Suppressor macrophage treated with lipopolysaccharide for 4 hours (primary cell): ENCODE results near the gene RNF31.

Source experiments
- DNase-seq: peaks from one replicate; pipeline ENCODE4 v3.0.0-alpha.2; 2020

The RNF31 gene

GRCh38 chr14:24160850-24161804, 13.8 kb downstream of the RNF31 start, which contains the start of gene IRF9:
Gene IRF9 (plus strand): TSS chr14:24161265. CDS start chr14:24162145, 880 bp downstream.
- DNase-seq: peak; percentile 97

- no peak for DNase-seq
These were observed 14.8 kb downstream of the RNF31 start for GRCh38 chr14:24162093-24162492.

DNA sequence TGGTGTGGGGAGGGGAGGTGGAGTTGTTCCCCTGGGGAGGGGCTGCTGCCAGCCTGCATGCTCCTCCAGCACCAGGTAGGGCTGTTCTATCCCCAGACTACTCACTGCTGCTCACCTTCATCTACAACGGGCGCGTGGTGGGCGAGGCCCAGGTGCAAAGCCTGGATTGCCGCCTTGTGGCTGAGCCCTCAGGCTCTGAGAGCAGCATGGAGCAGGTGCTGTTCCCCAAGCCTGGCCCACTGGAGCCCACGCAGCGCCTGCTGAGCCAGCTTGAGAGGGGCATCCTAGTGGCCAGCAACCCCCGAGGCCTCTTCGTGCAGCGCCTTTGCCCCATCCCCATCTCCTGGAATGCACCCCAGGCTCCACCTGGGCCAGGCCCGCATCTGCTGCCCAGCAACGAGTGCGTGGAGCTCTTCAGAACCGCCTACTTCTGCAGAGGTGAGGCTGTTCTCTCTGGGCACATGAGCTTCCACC, 17.3 kb downstream of the RNF31 start:
- no peak for DNase-seq

DNA sequence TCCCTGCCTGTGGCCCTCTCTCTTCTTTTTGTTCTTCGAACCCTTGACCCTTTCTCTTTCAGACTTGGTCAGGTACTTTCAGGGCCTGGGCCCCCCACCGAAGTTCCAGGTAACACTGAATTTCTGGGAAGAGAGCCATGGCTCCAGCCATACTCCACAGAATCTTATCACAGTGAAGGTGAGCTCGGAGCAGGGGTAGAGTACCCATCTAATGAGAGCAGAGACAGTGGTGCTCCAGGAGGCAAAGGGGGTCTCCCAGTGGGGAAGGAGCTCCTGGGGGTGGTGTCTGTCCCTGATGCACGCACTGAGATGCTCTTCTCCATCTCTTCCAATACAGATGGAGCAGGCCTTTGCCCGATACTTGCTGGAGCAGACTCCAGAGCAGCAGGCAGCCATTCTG, 18.5 kb downstream of the RNF31 start:
- no peak for DNase-seq

DNA sequence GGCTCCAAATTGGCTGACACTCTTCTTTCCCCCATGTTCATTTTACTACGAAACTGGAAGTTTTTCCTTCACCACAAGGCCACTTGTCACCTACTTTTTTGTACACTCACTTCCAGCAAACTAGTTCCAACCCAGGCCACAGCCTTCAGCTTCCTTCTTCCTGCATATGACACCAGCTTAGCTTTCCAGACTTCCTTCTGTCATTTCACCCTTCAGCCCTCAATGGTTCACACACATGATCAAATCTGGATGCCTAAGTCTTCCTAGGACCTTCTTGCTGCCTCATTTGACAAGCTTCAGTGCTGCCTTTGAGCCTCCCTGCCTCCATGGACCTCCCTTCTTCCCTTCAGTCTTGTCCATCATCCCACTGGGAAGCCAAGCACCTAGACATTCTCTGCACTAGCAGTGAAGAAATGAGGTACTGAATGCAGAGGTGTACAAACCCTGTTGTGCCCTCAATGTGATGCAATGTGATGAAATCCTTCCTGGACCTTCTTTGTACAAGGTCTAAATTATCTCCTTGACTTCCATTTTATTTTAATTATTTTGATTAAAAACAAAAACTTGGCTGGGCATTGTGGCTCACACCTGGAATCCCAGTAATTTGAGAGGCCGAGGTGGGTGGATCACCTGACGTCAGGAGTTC, 20.3 kb downstream of the RNF31 start:
- DNase-seq: peak; percentile 59

- DNase-seq: no peak
These were observed 24.3 kb downstream of the RNF31 start, which contains the start of gene REC8 for GRCh38 chr14:24171422-24172260. Gene REC8 (plus strand): TSS chr14:24172080. CDS start chr14:24172553, 473 bp downstream.

DNA sequence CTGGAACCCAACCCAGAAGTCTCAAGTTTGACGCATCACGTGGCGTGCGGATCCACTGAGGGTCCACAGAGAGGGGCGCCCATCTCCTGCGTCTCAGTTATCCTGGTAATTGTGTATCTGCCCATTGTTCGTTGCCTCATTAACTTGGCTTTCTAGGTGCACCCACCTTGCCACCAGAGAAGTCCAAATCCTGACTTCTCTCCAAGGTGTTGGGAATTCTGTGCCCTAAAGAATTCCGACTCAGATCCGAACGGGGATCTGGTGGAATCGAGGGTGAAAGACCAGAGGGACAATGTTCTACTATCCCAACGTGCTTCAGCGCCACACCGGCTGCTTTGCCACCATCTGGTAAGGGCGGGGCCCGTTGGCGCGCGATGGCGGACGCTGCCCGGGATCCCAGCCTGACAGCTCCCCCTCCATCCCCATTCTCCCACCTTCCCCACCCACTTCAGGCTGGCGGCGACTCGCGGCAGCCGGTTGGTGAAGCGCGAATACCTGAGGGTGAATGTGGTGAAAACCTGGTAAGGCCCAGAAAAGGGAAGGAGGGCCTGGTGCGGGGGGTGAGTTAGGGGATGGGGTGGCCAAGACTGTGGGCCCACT, 25.1 kb downstream of the RNF31 start:
- no peak for DNase-seq

- DNase-seq: no peak
These were observed 25.6 kb downstream of the RNF31 start for GRCh38 chr14:24172871-24173281.

DNA sequence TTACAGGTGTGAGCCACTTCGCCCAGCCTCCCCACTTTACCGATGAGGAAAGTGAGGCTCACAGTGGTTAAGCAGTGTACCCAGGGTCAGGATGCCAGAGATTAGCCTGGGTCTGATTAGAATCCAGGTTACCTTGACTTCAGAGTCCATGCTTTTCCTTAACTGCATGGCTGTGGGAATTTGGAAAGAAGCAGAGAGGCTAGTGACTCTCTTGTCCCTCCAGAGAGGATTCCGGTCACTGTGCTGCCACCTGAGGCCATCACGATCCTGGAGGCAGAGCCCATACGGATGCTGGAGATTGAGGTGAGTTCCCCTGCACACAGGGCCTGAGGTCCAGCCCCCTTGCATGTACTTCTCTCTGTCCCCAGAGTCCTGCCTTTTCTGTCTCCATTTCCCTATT, 29.3 kb downstream of the RNF31 start:
- no peak for DNase-seq

- no peak for DNase-seq
These were observed 29.9 kb downstream of the RNF31 start for GRCh38 chr14:24177041-24177825.

GRCh38 chr14:24177891-24178290, 30.6 kb downstream of the RNF31 start:
- no peak for DNase-seq

DNA sequence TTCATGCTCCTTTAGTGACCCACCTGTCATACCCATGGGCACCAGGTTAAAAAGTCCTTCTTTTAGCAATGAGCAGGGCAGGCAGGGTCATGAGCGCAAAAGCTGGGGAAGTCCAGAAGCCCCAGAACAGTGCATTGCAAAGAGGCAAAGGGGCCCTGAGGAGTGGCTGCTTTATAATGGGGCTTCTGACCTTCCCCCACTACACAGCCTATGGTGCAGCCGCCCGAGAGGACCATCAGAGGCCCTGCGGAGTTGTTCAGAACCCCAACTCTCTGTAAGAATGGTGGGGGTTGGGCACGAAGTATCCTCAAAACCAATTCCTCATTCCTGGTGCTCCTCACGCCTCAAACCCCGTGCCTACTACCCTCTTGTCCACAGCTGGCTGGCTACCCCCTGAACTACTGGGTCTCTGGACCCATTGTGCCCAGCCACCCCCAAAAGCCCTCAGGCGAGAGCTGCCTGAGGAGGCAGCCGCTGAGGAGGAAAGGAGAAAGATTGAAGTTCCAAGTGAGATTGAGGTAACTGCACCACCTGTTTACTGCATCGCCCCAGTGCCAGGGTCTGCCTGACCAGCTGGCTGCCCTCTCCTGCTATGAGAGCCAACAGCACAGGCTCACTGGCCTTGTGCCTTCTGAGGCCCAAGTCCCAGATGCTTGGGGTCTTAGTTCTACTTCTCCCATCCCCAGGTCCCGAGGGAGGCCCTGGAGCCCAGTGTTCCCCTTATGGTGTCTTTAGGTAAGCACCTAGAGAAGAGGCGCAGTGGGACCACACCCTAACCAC, 31.3 kb downstream of the RNF31 start:
- DNase-seq: no peak

DNA sequence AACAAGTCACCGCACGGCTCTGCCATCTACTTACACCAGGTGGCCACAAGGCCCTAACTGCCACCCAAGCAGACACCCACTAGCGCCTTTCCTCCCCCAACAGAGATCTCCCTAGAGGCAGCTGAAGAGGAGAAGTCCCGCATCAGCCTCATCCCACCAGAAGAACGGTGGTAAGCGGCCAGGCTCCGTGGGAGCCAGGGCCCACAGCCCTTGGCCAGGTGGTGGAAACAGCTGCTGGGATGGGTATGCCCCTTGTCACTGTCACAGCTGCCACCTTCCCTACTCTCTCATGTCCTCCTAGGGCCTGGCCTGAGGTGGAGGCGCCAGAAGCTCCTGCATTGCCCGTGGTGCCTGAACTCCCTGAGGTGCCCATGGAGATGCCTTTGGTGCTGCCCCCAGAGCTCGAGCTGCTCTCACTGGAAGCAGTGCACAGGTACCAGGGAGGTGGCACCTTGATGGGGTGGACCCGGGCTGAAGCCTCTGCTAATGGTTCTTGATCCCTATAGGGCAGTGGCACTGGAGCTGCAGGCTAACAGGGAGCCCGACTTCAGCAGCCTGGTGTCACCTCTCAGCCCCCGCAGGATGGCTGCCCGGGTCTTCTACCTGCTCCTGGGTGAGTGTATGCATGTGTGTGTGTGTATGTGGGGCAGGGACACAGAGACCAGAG, 32.1 kb downstream of the RNF31 start:
- DNase-seq: no peak

DNA sequence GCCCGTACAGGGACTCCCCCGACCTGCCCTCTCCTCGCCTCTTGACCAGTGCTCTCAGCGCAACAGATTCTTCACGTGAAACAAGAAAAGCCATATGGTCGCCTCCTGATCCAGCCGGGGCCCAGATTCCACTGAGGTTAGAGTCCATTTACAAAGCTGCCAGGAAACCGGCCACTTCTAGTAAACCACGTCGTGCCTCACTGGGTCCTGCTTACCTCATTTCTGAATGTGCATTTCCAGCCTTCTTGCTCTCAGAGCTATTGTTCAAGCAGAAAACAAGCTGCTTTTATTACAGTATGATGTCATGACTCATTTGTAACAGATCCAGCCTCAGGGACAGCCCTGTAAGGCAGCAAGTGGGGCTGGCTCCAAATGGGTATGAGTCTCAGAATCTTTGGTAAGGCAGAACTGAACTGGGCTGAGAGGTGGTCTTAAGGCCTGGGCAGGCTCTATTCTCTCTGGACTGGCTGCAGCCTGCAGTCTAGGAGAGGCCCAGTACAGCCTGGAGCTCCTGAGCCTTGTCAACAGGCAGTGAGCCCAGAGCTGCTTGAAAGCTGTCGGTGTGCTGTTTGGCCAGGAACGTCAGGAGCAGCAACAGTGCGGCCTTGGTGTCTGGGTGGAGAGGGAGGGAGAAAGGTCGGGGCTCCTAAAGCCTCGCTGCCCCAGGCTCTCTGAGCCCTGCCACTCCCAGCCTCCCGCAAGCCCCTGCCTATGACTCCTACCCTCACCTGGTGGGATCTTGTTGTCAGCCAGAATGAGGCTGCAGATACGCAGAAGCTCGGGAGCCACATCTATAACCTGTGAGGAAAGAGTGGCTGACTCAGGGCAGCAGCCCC, 32.9 kb downstream of the RNF31 start:
- no peak for DNase-seq

DNA sequence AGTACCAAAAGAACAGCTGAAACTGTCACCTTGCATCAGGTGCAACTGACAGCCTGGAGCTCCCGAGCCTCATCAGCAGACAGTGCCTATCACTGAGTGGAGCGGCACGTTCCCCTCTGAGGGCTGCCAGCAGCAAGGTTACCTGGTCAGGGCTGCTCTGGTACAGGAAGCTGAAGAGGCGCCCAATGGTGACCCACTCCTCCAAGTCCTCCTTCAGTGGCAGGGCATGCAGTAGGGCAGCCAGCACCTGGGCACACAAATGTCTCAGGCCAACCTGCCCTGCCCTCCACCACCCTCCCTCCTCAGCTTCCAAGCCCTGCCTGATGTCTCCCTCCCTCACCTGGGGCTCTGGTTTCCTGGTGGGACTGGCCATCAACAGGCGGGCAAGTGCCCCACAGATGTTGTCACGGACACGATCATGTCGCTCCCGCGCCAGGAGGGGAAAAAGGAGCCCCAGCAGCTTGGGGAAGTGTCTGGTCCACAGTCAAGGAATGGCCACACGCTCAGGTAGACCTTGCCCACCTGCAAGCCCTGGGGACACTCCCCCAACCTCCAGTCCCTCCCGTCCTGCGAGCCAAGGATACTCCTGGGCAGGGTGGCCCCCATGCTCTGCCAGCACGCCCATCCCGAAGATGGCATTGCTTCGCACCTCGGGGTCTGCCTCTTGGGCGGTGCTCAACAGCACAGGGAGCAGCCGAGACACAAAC, 34.2 kb downstream of the RNF31 start:
- no peak for DNase-seq

DNA sequence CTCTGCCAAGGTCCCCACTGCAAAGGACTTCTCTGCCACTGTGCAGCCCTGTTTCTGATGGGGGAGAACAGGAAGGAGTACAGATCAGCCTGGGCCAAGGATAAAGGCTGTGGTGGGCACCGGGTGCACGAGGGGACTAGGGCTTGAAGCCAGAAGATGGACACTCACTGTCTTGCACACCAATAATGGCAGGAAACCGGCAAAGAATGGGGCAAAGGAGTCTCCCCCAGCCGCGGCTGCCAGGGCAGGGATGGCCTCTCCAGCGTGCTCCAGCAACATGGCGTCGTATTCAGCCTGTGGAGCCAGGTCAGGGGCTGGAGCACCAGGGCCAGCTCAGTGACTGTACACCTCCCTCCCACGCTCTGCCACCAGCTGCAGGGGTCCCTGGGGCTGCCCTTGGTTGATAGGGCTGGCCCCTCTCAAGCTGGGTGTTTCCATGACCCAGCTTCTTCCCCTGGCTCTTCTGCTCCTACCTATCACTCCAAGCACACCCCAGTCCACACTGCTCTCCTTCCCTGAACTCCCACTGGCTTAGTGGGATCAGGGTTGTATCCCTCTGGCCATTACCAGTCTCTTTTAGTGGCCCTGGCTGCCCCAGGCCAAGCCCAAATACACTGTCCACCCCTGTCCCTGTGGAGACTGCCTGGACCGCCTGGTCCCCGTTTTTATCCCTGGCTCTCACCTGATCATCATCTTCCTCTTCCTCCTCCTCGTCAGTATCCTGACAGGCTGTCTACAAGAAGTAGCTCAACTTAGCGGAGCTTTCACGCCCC, 35.0 kb downstream of the RNF31 start:
- DNase-seq: no peak

DNA sequence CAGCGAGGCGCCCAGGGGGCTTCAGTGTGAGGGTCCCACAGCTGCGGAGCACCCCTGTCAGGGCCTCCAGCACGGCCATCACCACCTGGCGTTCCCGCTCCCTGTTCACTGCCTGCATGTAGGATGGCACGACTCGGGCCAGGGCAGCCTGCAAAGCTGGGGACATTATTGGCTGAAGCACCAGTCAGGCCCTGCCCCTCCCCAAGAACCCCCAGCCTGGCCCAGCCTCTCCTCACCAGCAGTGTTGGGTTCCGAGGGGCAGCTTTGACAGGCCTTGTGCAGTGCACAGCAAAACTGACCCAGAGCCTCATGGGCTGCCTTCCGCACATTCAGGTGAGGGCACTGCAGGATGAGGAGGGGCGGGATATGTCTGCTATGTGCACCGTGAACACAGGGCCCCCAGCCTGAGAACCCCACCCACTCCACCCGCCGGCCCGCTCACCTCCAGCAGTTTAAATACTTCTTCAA, 35.8 kb downstream of the RNF31 start:
- DNase-seq: no peak
